Ectodermal cell (in vitro differentiated cells): ENCODE data around the gene ROBO1.

ENCODE experiments used
- H3K27ac ChIP-seq: 2 replicates; pipeline ENCODE4 v1.7.0; 2013; ENCODE audit warnings: mild to moderate bottlenecking, low read depth, low read length; ENCODE audit not compliant: insufficient read depth, poor library complexity, severe bottlenecking
- H3K27me3 ChIP-seq: 2 replicates; pipeline ENCODE4 v1.7.0; 2013; ENCODE audit warnings: mild to moderate bottlenecking, low read length; ENCODE audit not compliant: insufficient read depth, control insufficient read depth, poor library complexity, severe bottlenecking
- H3K36me3 ChIP-seq: one replicate; pipeline ENCODE4 v1.7.0; 2013; ENCODE audit warnings: low read length; ENCODE audit not compliant: control insufficient read depth, insufficient read depth
- H3K4me1 ChIP-seq: one replicate; pipeline ENCODE4 v1.7.0; 2013; ENCODE audit warnings: low read length; ENCODE audit not compliant: control insufficient read depth, insufficient read depth
- H3K4me3 ChIP-seq: 2 replicates; pipeline ENCODE4 v1.7.0; 2013; ENCODE audit warnings: low read depth, low read length, control low read depth; ENCODE audit not compliant: insufficient read depth
- H3K9me3 ChIP-seq: 2 replicates; pipeline ENCODE4 v1.7.0; 2013; ENCODE audit warnings: mild to moderate bottlenecking, low read length, moderate library complexity; ENCODE audit not compliant: control insufficient read depth
- WGBS, 2 experiments: methylation state at CpG; one replicate each; pipeline ENCODE4 v1.1.7; 2013; ENCODE audit warnings: missing lambda C conversion rate in 2 of 2; 5-methylcytosine and 5-hydroxymethylcytosine counted together

The ROBO1 gene

DNA sequence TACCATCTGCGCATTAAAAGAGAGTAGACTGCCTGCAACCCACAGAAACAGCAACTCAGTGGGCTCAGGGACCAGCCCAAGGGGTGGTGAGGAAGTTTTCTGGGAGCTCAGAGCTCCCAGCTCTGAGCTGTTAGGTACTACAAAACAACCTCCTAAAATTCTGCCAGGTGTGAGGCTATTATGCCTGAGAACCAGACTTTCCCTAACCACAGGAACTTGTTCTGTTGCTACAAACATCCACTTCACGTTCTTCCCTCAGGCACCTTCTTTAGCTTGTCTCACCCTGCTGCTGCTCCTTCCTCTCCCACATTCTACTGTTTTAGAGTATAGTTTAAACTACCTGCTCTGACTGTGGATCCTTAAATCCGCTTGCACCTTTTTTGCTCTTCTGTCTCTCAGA lies 399.4 kb downstream of the ROBO1 start:
- Histone ChIP-seq H3K27ac (no peak overlapping the region), H3K36me3 (no peaks in the 10 kb centered on the region), H3K9me3 (no peaks in the 10 kb centered on the region), H3K27me3 (no peaks in the 10 kb centered on the region), H3K4me3 (no peak overlapping the region), H3K4me1 (no peaks in the 10 kb centered on the region)
- WGBS, 2 experiments = 80 to 82% methylated on average over 3 of the region's 3 CpGs

DNA sequence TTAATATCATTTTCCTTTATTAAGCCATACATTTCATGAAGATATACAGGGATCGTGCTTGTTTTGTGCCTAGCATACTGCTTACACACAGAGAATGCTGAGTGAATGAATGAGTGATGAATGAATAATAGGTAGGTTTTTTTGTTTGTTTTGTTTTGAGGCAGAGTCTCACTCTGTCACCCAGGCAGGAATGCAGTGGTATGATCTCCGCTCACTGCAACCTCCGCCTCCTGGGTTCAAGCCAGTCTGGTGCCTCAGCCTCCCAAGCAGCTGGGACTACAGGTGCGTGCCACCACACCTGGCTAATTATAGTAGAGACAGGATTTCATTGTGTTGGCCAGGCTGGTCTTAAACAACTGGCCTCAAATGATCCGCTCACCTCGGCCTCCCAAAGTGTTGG lies 400.0 kb downstream of the ROBO1 start:
- Histone ChIP-seq H3K27me3 (no peaks in the 10 kb centered on the region), H3K27ac (no peak overlapping the region), H3K4me3 (no peak overlapping the region), H3K36me3 (no peaks in the 10 kb centered on the region), H3K4me1 (no peaks in the 10 kb centered on the region), H3K9me3 (no peaks in the 10 kb centered on the region)
- 92 to 95% methylated on average over 6 of the region's 6 CpGs for WGBS, 2 experiments

- Histone ChIP-seq H3K4me3 (no peak overlapping the region), H3K27me3 (no peaks in the 10 kb centered on the region), H3K9me3 (no peaks in the 10 kb centered on the region), H3K36me3 (no peaks in the 10 kb centered on the region), H3K4me1 (no peaks in the 10 kb centered on the region), H3K27ac (no peak overlapping the region)
Measured at GRCh38 chr3:79367066-79367465, 400.7 kb downstream of the ROBO1 start.

GRCh38 chr3:79366414-79366813 lies 401.4 kb downstream of the ROBO1 start:
- WGBS, 2 experiments = 94 to 97% methylated on average over 8 of the region's 8 CpGs
- H3K27me3 ChIP-seq = no peaks in the 10 kb centered on the region
- H3K4me3 ChIP-seq = no peak overlapping the region
- no peaks in the 10 kb centered on the region for H3K9me3 ChIP-seq
- no peaks in the 10 kb centered on the region for H3K36me3 ChIP-seq
- no peaks in the 10 kb centered on the region for H3K4me1 ChIP-seq
- no peak overlapping the region for H3K27ac ChIP-seq

- Histone ChIP-seq H3K9me3 (no peaks in the 10 kb centered on the region), H3K4me1 (no peaks in the 10 kb centered on the region)
- 95 to 97% methylated on average over 5 of the region's 5 CpGs for WGBS, 2 experiments
Measured at GRCh38 chr3:79364784-79365183, 403.0 kb downstream of the ROBO1 start.

GRCh38 chr3:79362571-79363270 lies 405.1 kb downstream of the ROBO1 start:
- no peak overlapping the region for H3K4me3 ChIP-seq
- H3K4me1 ChIP-seq = no peaks in the 10 kb centered on the region
- no peaks in the 10 kb centered on the region for H3K27me3 ChIP-seq
- H3K27ac ChIP-seq = no peak overlapping the region
- no peaks in the 10 kb centered on the region for H3K9me3 ChIP-seq
- no peaks in the 10 kb centered on the region for H3K36me3 ChIP-seq
- WGBS, 2 experiments = 92 to 95% methylated on average over 3 of the region's 3 CpGs

More at GRCh38 chr3:79364784-79365183, 403.0 kb downstream of the ROBO1 start:
- Histone ChIP-seq H3K36me3 (no peaks in the 10 kb centered on the region), H3K27me3 (no peaks in the 10 kb centered on the region), H3K4me3 (no peak overlapping the region), H3K27ac (no peak overlapping the region)

GRCh38 chr3:79361748-79362378 lies 405.9 kb downstream of the ROBO1 start:
- Histone ChIP-seq H3K36me3 (no peaks in the 10 kb centered on the region), H3K4me3 (no peak overlapping the region), H3K4me1 (no peaks in the 10 kb centered on the region), H3K9me3 (no peaks in the 10 kb centered on the region), H3K27me3 (no peaks in the 10 kb centered on the region), H3K27ac (no peak overlapping the region)
- WGBS, 2 experiments = 38 to 49% methylated on average over 3 to 6 of the region's 7 CpGs

- H3K4me1 ChIP-seq = no peaks in the 10 kb centered on the region
Measured at GRCh38 chr3:79358327-79358726, 409.5 kb downstream of the ROBO1 start.

GRCh38 chr3:79354179-79354688 lies 413.6 kb downstream of the ROBO1 start:
- Histone ChIP-seq H3K27ac (no peak overlapping the region), H3K36me3 (no peaks in the 10 kb centered on the region), H3K27me3 (no peaks in the 10 kb centered on the region), H3K4me1 (no peaks in the 10 kb centered on the region), H3K4me3 (no peak overlapping the region), H3K9me3 (no peaks in the 10 kb centered on the region)
- 95 to 96% methylated on average over 3 of the region's 3 CpGs for WGBS, 2 experiments

More at GRCh38 chr3:79358327-79358726, 409.5 kb downstream of the ROBO1 start:
- Histone ChIP-seq H3K4me3 (no peak overlapping the region), H3K36me3 (no peaks in the 10 kb centered on the region), H3K9me3 (no peaks in the 10 kb centered on the region), H3K27ac (no peak overlapping the region), H3K27me3 (no peaks in the 10 kb centered on the region)
- WGBS, 2 experiments = 93 to 94% methylated on average over 4 of the region's 4 CpGs

DNA sequence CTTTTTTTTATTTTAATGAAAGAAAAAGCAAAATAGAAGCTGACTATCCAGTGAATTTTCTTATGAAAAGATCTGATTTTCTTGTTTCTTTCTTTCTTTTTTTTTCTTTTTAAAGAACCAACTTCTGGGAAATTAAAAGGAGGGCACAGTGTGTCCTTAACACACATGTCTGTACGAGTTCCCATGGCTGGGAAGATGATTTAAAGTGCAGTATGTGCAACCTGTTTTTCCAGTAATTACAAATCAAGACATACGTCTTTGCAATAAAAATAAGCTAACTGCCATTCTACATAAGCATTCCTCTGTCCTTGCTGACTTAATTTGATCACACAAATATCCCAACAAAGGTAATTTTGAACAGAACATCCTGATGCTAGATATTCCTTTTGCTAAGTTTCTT lies 416.1 kb downstream of the ROBO1 start:
- no peaks in the 10 kb centered on the region for H3K9me3 ChIP-seq
- H3K27ac ChIP-seq = no peak overlapping the region
- H3K4me3 ChIP-seq = no peak overlapping the region
- H3K27me3 ChIP-seq = no peaks in the 10 kb centered on the region
- no peaks in the 10 kb centered on the region for H3K4me1 ChIP-seq
- WGBS, 2 experiments = 90% methylated on average over 2 of the region's 2 CpGs
- no peaks in the 10 kb centered on the region for H3K36me3 ChIP-seq
